Measurements from ENCODE around the gene ACSS2.
A peak's percentile ranks its signal among the peaks of the same experiment; 100 is the strongest.
"Not testable (repeated sequence)": the region's sequence is repeated elsewhere in the genome, so short reads cannot be mapped to it uniquely, and the experiment has no call there.

Gene ACSS2

GRCh38 chr20:34874094-34874654, 2.2 kb upstream of the ACSS2 start:
- peak; percentile 64 for DNase-seq

- no peak for DNase-seq
Measured at GRCh38 chr20:34875642-34876405, 588 bp upstream of the ACSS2 start.

- no peak for DNase-seq
Measured at GRCh38 chr20:34880215-34880850, 3.9 kb downstream of the ACSS2 start.

GRCh38 chr20:34880971-34881370, 4.6 kb downstream of the ACSS2 start:
- DNase-seq, result not testable (repeated sequence)

- no peak for DNase-seq
Measured at GRCh38 chr20:34881689-34882088, 5.3 kb downstream of the ACSS2 start.

- DNase-seq, result no peak
Measured at GRCh38 chr20:34883087-34883688, 6.8 kb downstream of the ACSS2 start.

- DNase-seq, result no peak
Measured at GRCh38 chr20:34883809-34884208, 7.4 kb downstream of the ACSS2 start.

- DNase-seq, result no peak
Measured at GRCh38 chr20:34884260-34884659, 7.8 kb downstream of the ACSS2 start.

- no peak for DNase-seq
Measured at GRCh38 chr20:34886122-34886521, 9.7 kb downstream of the ACSS2 start.

- DNase-seq, result no peak
Measured at GRCh38 chr20:34887023-34887422, 10.6 kb downstream of the ACSS2 start.

GRCh38 chr20:34888468-34888867, 12.1 kb downstream of the ACSS2 start:
- no peak for DNase-seq

GRCh38 chr20:34891166-34892062, 15.0 kb downstream of the ACSS2 start:
- no peak for DNase-seq

- no peak for DNase-seq
Measured at GRCh38 chr20:34892671-34893070, 16.3 kb downstream of the ACSS2 start.

GRCh38 chr20:34894723-34895122, 18.3 kb downstream of the ACSS2 start:
- no peak for DNase-seq

GRCh38 chr20:34895465-34895864, 19.1 kb downstream of the ACSS2 start:
- no peak for DNase-seq

- no peak for DNase-seq
Measured at GRCh38 chr20:34896086-34896621, 19.7 kb downstream of the ACSS2 start.

- DNase-seq, result not testable (repeated sequence)
Measured at GRCh38 chr20:34898129-34898528, 21.7 kb downstream of the ACSS2 start.

- DNase-seq, result not testable (repeated sequence)
Measured at GRCh38 chr20:34898731-34899130, 22.3 kb downstream of the ACSS2 start.

- DNase-seq, result no peak
Measured at GRCh38 chr20:34904202-34904621, 27.8 kb downstream of the ACSS2 start.

- no peak for DNase-seq
Measured at GRCh38 chr20:34907616-34908469, 31.4 kb downstream of the ACSS2 start.

GRCh38 chr20:34915131-34915530, 38.7 kb downstream of the ACSS2 start:
- no peak for DNase-seq
